Measurements from ENCODE around the gene NPB. TPM values are rescaled to one million over a fixed set of nuclear protein-coding genes. Genes with fewer than 3 reads are reported as not detected.

The NPB gene
- total and polyA plus RNA-seq, 2 of the 8 experiments (the other 6 are each of a cell fraction or from before 2014, with no cell fraction given): 1.5 to 2.5 TPM

DNA sequence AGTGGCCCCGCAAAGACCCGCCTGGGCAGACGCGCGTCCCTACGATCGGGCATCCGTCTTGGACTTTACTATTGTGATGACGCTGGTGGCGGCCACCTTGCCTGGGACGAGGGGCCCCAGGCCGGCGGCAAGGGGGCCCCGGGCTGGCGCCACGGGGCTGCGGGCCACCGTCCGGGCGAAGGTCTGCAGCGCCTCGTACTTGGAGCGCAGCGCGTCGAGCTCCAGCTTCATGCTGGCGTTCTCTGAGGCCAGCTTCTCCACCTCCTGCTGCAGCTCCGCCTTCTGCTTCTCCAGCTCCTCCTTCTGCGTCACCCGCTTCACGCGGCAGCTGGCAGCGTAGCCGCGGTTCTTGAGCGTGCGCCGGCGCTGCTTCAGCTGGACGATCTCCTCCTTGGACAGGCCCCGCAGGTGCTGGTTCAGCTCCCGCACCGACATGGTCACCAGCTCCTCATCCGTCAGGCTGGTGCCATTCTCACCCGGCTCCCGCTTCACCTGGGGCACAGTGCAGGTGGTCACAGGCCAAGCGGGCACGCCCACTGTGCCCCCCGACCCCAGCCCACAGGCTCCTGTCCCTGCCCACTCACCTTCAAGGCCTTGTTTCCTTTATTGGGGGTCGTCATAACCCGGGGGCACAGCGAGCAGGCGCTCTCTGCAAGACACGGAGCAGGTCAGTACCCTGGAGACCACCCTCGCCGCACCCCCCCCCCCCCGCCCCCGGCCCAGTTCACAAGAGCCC is 20.7 kb downstream of the NPB start (continued):
- TF ChIP-seq, protein P1, sequence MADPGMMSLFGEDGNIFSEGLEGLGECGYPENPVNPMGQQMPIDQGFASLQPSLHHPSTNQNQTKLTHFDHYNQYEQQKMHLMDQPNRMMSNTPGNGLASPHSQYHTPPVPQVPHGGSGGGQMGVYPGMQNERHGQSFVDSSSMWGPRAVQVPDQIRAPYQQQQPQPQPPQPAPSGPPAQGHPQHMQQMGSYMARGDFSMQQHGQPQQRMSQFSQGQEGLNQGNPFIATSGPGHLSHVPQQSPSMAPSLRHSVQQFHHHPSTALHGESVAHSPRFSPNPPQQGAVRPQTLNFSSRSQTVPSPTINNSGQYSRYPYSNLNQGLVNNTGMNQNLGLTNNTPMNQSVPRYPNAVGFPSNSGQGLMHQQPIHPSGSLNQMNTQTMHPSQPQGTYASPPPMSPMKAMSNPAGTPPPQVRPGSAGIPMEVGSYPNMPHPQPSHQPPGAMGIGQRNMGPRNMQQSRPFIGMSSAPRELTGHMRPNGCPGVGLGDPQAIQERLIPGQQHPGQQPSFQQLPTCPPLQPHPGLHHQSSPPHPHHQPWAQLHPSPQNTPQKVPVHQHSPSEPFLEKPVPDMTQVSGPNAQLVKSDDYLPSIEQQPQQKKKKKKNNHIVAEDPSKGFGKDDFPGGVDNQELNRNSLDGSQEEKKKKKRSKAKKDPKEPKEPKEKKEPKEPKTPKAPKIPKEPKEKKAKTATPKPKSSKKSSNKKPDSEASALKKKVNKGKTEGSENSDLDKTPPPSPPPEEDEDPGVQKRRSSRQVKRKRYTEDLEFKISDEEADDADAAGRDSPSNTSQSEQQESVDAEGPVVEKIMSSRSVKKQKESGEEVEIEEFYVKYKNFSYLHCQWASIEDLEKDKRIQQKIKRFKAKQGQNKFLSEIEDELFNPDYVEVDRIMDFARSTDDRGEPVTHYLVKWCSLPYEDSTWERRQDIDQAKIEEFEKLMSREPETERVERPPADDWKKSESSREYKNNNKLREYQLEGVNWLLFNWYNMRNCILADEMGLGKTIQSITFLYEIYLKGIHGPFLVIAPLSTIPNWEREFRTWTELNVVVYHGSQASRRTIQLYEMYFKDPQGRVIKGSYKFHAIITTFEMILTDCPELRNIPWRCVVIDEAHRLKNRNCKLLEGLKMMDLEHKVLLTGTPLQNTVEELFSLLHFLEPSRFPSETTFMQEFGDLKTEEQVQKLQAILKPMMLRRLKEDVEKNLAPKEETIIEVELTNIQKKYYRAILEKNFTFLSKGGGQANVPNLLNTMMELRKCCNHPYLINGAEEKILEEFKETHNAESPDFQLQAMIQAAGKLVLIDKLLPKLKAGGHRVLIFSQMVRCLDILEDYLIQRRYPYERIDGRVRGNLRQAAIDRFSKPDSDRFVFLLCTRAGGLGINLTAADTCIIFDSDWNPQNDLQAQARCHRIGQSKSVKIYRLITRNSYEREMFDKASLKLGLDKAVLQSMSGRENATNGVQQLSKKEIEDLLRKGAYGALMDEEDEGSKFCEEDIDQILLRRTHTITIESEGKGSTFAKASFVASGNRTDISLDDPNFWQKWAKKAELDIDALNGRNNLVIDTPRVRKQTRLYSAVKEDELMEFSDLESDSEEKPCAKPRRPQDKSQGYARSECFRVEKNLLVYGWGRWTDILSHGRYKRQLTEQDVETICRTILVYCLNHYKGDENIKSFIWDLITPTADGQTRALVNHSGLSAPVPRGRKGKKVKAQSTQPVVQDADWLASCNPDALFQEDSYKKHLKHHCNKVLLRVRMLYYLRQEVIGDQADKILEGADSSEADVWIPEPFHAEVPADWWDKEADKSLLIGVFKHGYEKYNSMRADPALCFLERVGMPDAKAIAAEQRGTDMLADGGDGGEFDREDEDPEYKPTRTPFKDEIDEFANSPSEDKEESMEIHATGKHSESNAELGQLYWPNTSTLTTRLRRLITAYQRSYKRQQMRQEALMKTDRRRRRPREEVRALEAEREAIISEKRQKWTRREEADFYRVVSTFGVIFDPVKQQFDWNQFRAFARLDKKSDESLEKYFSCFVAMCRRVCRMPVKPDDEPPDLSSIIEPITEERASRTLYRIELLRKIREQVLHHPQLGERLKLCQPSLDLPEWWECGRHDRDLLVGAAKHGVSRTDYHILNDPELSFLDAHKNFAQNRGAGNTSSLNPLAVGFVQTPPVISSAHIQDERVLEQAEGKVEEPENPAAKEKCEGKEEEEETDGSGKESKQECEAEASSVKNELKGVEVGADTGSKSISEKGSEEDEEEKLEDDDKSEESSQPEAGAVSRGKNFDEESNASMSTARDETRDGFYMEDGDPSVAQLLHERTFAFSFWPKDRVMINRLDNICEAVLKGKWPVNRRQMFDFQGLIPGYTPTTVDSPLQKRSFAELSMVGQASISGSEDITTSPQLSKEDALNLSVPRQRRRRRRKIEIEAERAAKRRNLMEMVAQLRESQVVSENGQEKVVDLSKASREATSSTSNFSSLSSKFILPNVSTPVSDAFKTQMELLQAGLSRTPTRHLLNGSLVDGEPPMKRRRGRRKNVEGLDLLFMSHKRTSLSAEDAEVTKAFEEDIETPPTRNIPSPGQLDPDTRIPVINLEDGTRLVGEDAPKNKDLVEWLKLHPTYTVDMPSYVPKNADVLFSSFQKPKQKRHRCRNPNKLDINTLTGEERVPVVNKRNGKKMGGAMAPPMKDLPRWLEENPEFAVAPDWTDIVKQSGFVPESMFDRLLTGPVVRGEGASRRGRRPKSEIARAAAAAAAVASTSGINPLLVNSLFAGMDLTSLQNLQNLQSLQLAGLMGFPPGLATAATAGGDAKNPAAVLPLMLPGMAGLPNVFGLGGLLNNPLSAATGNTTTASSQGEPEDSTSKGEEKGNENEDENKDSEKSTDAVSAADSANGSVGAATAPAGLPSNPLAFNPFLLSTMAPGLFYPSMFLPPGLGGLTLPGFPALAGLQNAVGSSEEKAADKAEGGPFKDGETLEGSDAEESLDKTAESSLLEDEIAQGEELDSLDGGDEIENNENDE (IDR thresholded peaks at IDR 0.05; ENCODE audit: insufficient replicate concordance, low read length): no peak
